ENCODE measurements around the gene PIP4K2C.

PIP4K2C gene

GRCh38 chr12:57621497-57622292 lies 30.7 kb downstream of the PIP4K2C start:
- peak; percentile 83 for DNase-seq

- no peak for DNase-seq
Observed at GRCh38 chr12:57622293-57623245, 31.6 kb downstream of the PIP4K2C start.

GRCh38 chr12:57623385-57623784 lies 32.4 kb downstream of the PIP4K2C start:
- no peak for DNase-seq

GRCh38 chr12:57623811-57624390 lies 32.9 kb downstream of the PIP4K2C start:
- no peak for DNase-seq

- no peak for DNase-seq
Observed at GRCh38 chr12:57624441-57625220, 33.6 kb downstream of the PIP4K2C start.

GRCh38 chr12:57625261-57626032 lies 34.5 kb downstream of the PIP4K2C start:
- no peak for DNase-seq

GRCh38 chr12:57626111-57626920 lies 35.3 kb downstream of the PIP4K2C start:
- DNase-seq: no peak

GRCh38 chr12:57626921-57627445 lies 36.0 kb downstream of the PIP4K2C start:
- DNase-seq: no peak

- DNase-seq: peak; percentile 43
Observed at GRCh38 chr12:57627501-57628279, 36.7 kb downstream of the PIP4K2C start.

GRCh38 chr12:57628280-57629191 lies 37.5 kb downstream of the PIP4K2C start:
- peak; percentile 3 for DNase-seq

GRCh38 chr12:57629897-57630471 lies 39.0 kb downstream of the PIP4K2C start:
- DNase-seq: peak; percentile 1

GRCh38 chr12:57630891-57631433 lies 40.0 kb downstream of the PIP4K2C start:
- DNase-seq: no peak

GRCh38 chr12:57631566-57632072 lies 40.6 kb downstream of the PIP4K2C start:
- peak; percentile 34 for DNase-seq

- DNase-seq: peak; percentile 62
Observed at GRCh38 chr12:57632073-57632957, 41.3 kb downstream of the PIP4K2C start.

- peak; percentile 88 for DNase-seq
Observed at GRCh38 chr12:57632958-57633840, 42.2 kb downstream of the PIP4K2C start, which contains the start of gene B4GALNT1. TSS of gene B4GALNT1 (minus strand) at chr12:57633201. CDS start at chr12:57632132, 1,069 bp downstream.

All from right kidney (tissue), 1 donor.